ENCODE data around the gene DPYSL3.

DNA sequence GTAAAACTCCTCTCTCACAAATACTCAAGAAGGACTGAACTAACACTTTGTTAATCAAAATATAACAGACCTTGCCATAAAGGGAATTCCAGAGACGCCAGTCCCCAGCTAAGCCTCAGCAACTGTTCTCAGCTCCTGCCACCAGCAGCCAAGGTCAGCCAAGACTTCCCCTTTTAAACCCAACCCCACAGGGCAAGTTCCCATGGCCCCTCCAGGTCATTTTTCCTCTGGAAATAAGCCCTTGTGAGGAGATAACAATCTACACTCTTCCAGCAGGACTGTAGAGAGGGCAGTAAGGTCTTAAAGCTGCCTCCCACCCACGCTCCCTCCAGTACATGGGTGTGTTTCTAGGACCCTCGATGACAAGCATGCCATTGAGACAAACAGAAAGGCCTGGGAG lies 78.3 kb downstream of the DPYSL3 start:
- TF ChIP-seq, protein P1, sequence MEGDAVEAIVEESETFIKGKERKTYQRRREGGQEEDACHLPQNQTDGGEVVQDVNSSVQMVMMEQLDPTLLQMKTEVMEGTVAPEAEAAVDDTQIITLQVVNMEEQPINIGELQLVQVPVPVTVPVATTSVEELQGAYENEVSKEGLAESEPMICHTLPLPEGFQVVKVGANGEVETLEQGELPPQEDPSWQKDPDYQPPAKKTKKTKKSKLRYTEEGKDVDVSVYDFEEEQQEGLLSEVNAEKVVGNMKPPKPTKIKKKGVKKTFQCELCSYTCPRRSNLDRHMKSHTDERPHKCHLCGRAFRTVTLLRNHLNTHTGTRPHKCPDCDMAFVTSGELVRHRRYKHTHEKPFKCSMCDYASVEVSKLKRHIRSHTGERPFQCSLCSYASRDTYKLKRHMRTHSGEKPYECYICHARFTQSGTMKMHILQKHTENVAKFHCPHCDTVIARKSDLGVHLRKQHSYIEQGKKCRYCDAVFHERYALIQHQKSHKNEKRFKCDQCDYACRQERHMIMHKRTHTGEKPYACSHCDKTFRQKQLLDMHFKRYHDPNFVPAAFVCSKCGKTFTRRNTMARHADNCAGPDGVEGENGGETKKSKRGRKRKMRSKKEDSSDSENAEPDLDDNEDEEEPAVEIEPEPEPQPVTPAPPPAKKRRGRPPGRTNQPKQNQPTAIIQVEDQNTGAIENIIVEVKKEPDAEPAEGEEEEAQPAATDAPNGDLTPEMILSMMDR (IDR thresholded peaks at IDR 0.05) = no peak
- no peak for TF ChIP-seq POLR2A (IDR thresholded peaks at IDR 0.05)
